Vagina (tissue), 2 donors: ENCODE data around the gene DNAI2.

Source experiments
- CTCF ChIP-seq, 3 experiments: fragments of 450-650 bp in 2 of 3; fragments of 200-600 bp in 1 of 3; sonication (generic) in 1 of 3; IDR thresholded peaks; one replicate each; pipeline ENCODE4 v1.5.1; 2017 to 2019; ENCODE audit warnings: antibody characterized with exemption in 3 of 3, mild to moderate bottlenecking in 2 of 3, moderate library complexity in 2 of 3
- POLR2AphosphoS5 ChIP-seq, 2 donors: sonication (generic); formaldehyde crosslinking; IDR thresholded peaks; one replicate each; pipeline ENCODE4 v1.9.0; 2017; ENCODE audit warnings: antibody characterized with exemption in 2 of 2, mild to moderate bottlenecking in 2 of 2, low read depth in 1 of 2; ENCODE audit not compliant: insufficient read depth in 1 of 2

GRCh38 chr17:74362810-74363498 is 88.9 kb downstream of the DNAI2 start:
- no peak for TF ChIP-seq CTCF (IDR thresholded peaks at IDR 0.05)
- TF ChIP-seq POLR2AphosphoS5 (IDR thresholded peaks at IDR 0.05; ENCODE audit: insufficient read depth in 1 of 2, low read depth in 1 of 2), result no peak
